GM23248 (cell line): Measurements from ENCODE around the gene LDLRAD3. TPM values are rescaled to one million over a fixed set of nuclear protein-coding genes. Genes with fewer than 3 reads are reported as not detected.

ENCODE experiments used
- DNase-seq: peaks from one replicate; pipeline ENCODE4 v3.0.0-alpha.2; 2015
- H2AFZ ChIP-seq: fragments of 200-600 bp; sonication (generic); 2 replicates; pipeline ENCODE4 v1.6.1; 2016; ENCODE audit warnings: antibody characterized with exemption
- H3F3A ChIP-seq: fragments of 200-600 bp; sonication (generic); 2 replicates; pipeline ENCODE4 v1.6.1; 2016; ENCODE audit warnings: mild to moderate bottlenecking, antibody characterized with exemption, mixed run types; ENCODE audit not compliant: insufficient read depth
- H3K27ac ChIP-seq: fragments of 200-600 bp; sonication (generic); 2 replicates; pipeline ENCODE4 v1.5.1; 2016; ENCODE audit warnings: mild to moderate bottlenecking
- H3K27me3 ChIP-seq: fragments of 200-600 bp; sonication (generic); replicated peaks from 2 replicates; pipeline ENCODE4 v1.6.1; 2016; ENCODE audit warnings: mild to moderate bottlenecking; ENCODE audit not compliant: insufficient read depth
- H3K36me3 ChIP-seq: fragments of 200-600 bp; sonication (generic); 2 replicates; pipeline ENCODE4 v1.6.1; 2016; ENCODE audit warnings: low read depth, mild to moderate bottlenecking
- H3K4me1 ChIP-seq: fragments of 200-600 bp; sonication (generic); 2 replicates; pipeline ENCODE4 v1.6.1; 2016; ENCODE audit warnings: mild to moderate bottlenecking; ENCODE audit not compliant: insufficient read depth
- H3K4me2 ChIP-seq: fragments of 200-600 bp; sonication (generic); one replicate; pipeline ENCODE4 v1.6.1; 2016; ENCODE audit warnings: mild to moderate bottlenecking; ENCODE audit not compliant: unreplicated experiment
- H3K4me3 ChIP-seq: fragments of 200-600 bp; sonication (generic); 2 replicates; pipeline ENCODE4 v1.5.1; 2016; ENCODE audit warnings: mild to moderate bottlenecking
- H3K79me2 ChIP-seq: fragments of 200-600 bp; sonication (generic); 2 replicates; pipeline ENCODE4 v1.6.1; 2016; ENCODE audit warnings: mild to moderate bottlenecking; ENCODE audit not compliant: insufficient read depth
- H3K9ac ChIP-seq: fragments of 200-600 bp; sonication (generic); 2 replicates; pipeline ENCODE4 v1.6.1; 2016; ENCODE audit warnings: mild to moderate bottlenecking
- H3K9me2 ChIP-seq: fragments of 200-600 bp; sonication (generic); 2 replicates; pipeline ENCODE4 v1.6.1; 2016; ENCODE audit warnings: mixed run types, mild to moderate bottlenecking, moderate library complexity; ENCODE audit not compliant: insufficient read depth
- H3K9me3 ChIP-seq: fragments of 200-600 bp; sonication (generic); one replicate; pipeline ENCODE4 v1.6.1; 2017; ENCODE audit warnings: low read depth
- H4K20me1 ChIP-seq: fragments of 200-600 bp; sonication (generic); 2 replicates; pipeline ENCODE4 v1.6.0; 2016; ENCODE audit not compliant: insufficient read depth
- EZH2 ChIP-seq: fragments of 200-600 bp; sonication (generic); IDR thresholded peaks from 2 replicates; pipeline ENCODE4 v1.6.1; 2018; ENCODE audit warnings: antibody characterized with exemption, mild to moderate bottlenecking; ENCODE audit not compliant: insufficient read depth, poor library complexity, severe bottlenecking
- EZH2phosphoT487 ChIP-seq: fragments of 200-600 bp; sonication (generic); IDR thresholded peaks from 2 replicates; pipeline ENCODE4 v1.6.1; 2018; ENCODE audit warnings: antibody characterized with exemption, moderate library complexity, mild to moderate bottlenecking, low read depth; ENCODE audit not compliant: insufficient read depth
- WGBS, 2 experiments: methylation state at CpG; one replicate each; pipeline ENCODE4 v1.1.6; 2015 to 2017; ENCODE audit warnings: low lambda C conversion rate in 2 of 2, low coverage in 1 of 2; ENCODE audit errors: missing lambda C conversion rate in 2 of 2; 5-methylcytosine and 5-hydroxymethylcytosine counted together
- in situ Hi-C: fragments of 300-500 bp; cut with MboI; formaldehyde crosslinking; loops from 2 replicates; pipeline ENCODE4 v1.15.0; 2020
- polyA plus RNA-seq: library from polyadenylated mRNA; unstranded; fragments of >200 nt; fragmentation: Nextera tagmentation; extraction: Ambion mirVana; gene quantifications from 2 replicates; pipeline ENCODE4 v1.2.1, GENCODE V29; 2016
- total RNA-seq: library from RNA; depleted of rRNA; stranded (reverse); fragments of >200 nt; shearing (Covaris generic); gene quantifications from 2 replicates; pipeline ENCODE4 v1.2.3, GENCODE V29; 2014

LDLRAD3 gene
- total and polyA plus RNA-seq, 2 experiments from 2014 or later, result 6.2 to 6.6 TPM

GRCh38 chr11:36253238-36253637 is 309.4 kb downstream of the LDLRAD3 start:
- Histone ChIP-seq H4K20me1 (no peaks in the 10 kb centered on the region), H3K4me3 (no peak overlapping the region), H3F3A (peaks cover 15% of the 10 kb centered on the region), H3K36me3 (no peaks in the 10 kb centered on the region), H3K9me2 (no peaks in the 10 kb centered on the region), H3K4me1 (peaks cover 21% of the 10 kb centered on the region), H3K9me3 (no peaks in the 10 kb centered on the region), H2AFZ (no peak overlapping the region), H3K27ac (no peak overlapping the region), H3K4me2 (no peak overlapping the region), H3K79me2 (no peaks in the 10 kb centered on the region), H3K9ac (no peak overlapping the region), H3K27me3 (0 out of 2 replicates have a peak, but pooled peaks cover 16% of the 10 kb centered on the region)
- 53 to 58% methylated on average over 5 of the region's 5 CpGs for WGBS, 2 experiments
- no peak for TF ChIP-seq EZH2phosphoT487
- TF ChIP-seq EZH2, result no peak
- no peak for DNase-seq
- in situ Hi-C loops, result loop anchor here (10.0 kb wide), 1 partner anchor 218 kb away; no protein-coding TSS in a partner anchor

- no peaks in the 10 kb centered on the region for H3K9me2 ChIP-seq
- peaks cover 9% of the 10 kb centered on the region for H3K4me1 ChIP-seq
- no peak overlapping the region for H3K9ac ChIP-seq
- no peak overlapping the region for H3K27ac ChIP-seq
- H3K79me2 ChIP-seq, result no peaks in the 10 kb centered on the region
- H3K27me3 ChIP-seq, result 0 out of 2 replicates have a peak, but pooled peaks cover 11% of the 10 kb centered on the region
- peaks cover 3% of the 10 kb centered on the region for H3F3A ChIP-seq
- no peak overlapping the region for H3K4me3 ChIP-seq
- WGBS, 2 experiments, result 38 to 53% methylated on average over 1 of the region's 1 CpG
- no peaks in the 10 kb centered on the region for H3K36me3 ChIP-seq
- in situ Hi-C loops, result loop anchor here (10.0 kb wide), 1 partner anchor 220 kb away; no protein-coding TSS in a partner anchor
- H3K4me2 ChIP-seq, result peak overlapping the region; percentile 2
- DNase-seq, result peak; percentile 51
- TF ChIP-seq EZH2phosphoT487 (no peak), EZH2 (no peak)
- no peak overlapping the region for H2AFZ ChIP-seq
- H3K9me3 ChIP-seq, result no peaks in the 10 kb centered on the region
- no peaks in the 10 kb centered on the region for H4K20me1 ChIP-seq
Measured at GRCh38 chr11:36254713-36255112, 310.9 kb downstream of the LDLRAD3 start.

GRCh38 chr11:36257351-36257750 is 313.5 kb downstream of the LDLRAD3 start:
- no peak for DNase-seq
- TF ChIP-seq EZH2 (no peak), EZH2phosphoT487 (no peak)
- Histone ChIP-seq H3K9me2 (no peaks in the 10 kb centered on the region), H3K4me3 (no peak overlapping the region), H3F3A (no peaks in the 10 kb centered on the region), H3K9ac (no peak overlapping the region), H3K4me1 (peaks cover 7% of the 10 kb centered on the region; the same call in 1 of the 2 replicates), H3K79me2 (no peaks in the 10 kb centered on the region), H3K27ac (no peak overlapping the region), H4K20me1 (no peaks in the 10 kb centered on the region), H3K36me3 (no peaks in the 10 kb centered on the region), H3K4me2 (no peak overlapping the region), H3K27me3 (peaks cover 23% of the 10 kb centered on the region), H3K9me3 (no peaks in the 10 kb centered on the region), H2AFZ (no peak overlapping the region)
- WGBS, 2 experiments, result 61 to 82% methylated on average over 4 to 5 of the region's 5 CpGs
- in situ Hi-C loops, result loop anchor here (10.0 kb wide), 1 partner anchor 223 kb away; no protein-coding TSS in a partner anchor

- Histone ChIP-seq H2AFZ (no peak overlapping the region), H3K4me3 (no peak overlapping the region)
Measured at GRCh38 chr11:36258730-36259360, 315.0 kb downstream of the LDLRAD3 start.

More at GRCh38 chr11:36258730-36259360, 315.0 kb downstream of the LDLRAD3 start:
- peaks cover 30% of the 10 kb centered on the region for H3K27me3 ChIP-seq
- no peaks in the 10 kb centered on the region for H3K79me2 ChIP-seq
- no peak overlapping the region for H3K4me2 ChIP-seq
- no peaks in the 10 kb centered on the region for H3K36me3 ChIP-seq
- peak; percentile 90 for DNase-seq
- in situ Hi-C loops, result loop anchor here (10.0 kb wide), 1 partner anchor 224 kb away; no protein-coding TSS in a partner anchor
- H3F3A ChIP-seq, result no peaks in the 10 kb centered on the region
- WGBS, 2 experiments, result 32 to 33% methylated on average over 11 to 12 of the region's 12 CpGs
- H3K4me1 ChIP-seq, result peaks cover 7% of the 10 kb centered on the region; the same call in 1 of the 2 replicates
- H3K27ac ChIP-seq, result no peak overlapping the region
- no peaks in the 10 kb centered on the region for H3K9me3 ChIP-seq
- H3K9me2 ChIP-seq, result no peaks in the 10 kb centered on the region
- TF ChIP-seq EZH2 (no peak), EZH2phosphoT487 (no peak)
- H4K20me1 ChIP-seq, result no peaks in the 10 kb centered on the region
- H3K9ac ChIP-seq, result no peak overlapping the region
